ENCODE results near the gene TMC2. TPM values are rescaled to one million over a fixed set of nuclear protein-coding genes. Genes with fewer than 3 reads are reported as not detected.
"Not testable (repeated sequence)": the region's sequence is repeated elsewhere in the genome, so short reads cannot be mapped to it uniquely, and the experiment has no call there.

TMC2 gene, protein sequence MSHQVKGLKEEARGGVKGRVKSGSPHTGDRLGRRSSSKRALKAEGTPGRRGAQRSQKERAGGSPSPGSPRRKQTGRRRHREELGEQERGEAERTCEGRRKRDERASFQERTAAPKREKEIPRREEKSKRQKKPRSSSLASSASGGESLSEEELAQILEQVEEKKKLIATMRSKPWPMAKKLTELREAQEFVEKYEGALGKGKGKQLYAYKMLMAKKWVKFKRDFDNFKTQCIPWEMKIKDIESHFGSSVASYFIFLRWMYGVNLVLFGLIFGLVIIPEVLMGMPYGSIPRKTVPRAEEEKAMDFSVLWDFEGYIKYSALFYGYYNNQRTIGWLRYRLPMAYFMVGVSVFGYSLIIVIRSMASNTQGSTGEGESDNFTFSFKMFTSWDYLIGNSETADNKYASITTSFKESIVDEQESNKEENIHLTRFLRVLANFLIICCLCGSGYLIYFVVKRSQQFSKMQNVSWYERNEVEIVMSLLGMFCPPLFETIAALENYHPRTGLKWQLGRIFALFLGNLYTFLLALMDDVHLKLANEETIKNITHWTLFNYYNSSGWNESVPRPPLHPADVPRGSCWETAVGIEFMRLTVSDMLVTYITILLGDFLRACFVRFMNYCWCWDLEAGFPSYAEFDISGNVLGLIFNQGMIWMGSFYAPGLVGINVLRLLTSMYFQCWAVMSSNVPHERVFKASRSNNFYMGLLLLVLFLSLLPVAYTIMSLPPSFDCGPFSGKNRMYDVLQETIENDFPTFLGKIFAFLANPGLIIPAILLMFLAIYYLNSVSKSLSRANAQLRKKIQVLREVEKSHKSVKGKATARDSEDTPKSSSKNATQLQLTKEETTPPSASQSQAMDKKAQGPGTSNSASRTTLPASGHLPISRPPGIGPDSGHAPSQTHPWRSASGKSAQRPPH
- polyA plus RNA-seq (2011; rRNA removed) (not detected in 2 replicates), polyA minus RNA-seq (2011; rRNA and poly(A)+ RNA removed) (not detected in 2 replicates)

GRCh38 chr20:2536560-2536986 lies at the start of gene TMC2:
TMC2 (plus strand) TSS chr20:2536573; CDS start chr20:2536622, 49 bp downstream.
- Histone ChIP-seq H3K27me3 (ENCODE audit: control insufficient read depth, insufficient read depth, low read length) (peaks cover 30% of the 10 kb centered on the region), H3K36me3 (ENCODE audit: control insufficient read depth, insufficient read depth, low read length) (no peaks in the 10 kb centered on the region), H3K4me3 (ENCODE audit: low read depth, low read length) (no peak within 1 kb of the TSS)
- POLR2A ChIA-PET, result no interaction called here
- no peak for DNase-seq (ENCODE audit: low read depth)
- CTCF ChIA-PET, result interaction anchor here (1.3 kb wide), 1 partner anchor 15 kb away, joined by 3 read pairs; no protein-coding TSS in a partner anchor
- TF ChIP-seq, protein P1, sequence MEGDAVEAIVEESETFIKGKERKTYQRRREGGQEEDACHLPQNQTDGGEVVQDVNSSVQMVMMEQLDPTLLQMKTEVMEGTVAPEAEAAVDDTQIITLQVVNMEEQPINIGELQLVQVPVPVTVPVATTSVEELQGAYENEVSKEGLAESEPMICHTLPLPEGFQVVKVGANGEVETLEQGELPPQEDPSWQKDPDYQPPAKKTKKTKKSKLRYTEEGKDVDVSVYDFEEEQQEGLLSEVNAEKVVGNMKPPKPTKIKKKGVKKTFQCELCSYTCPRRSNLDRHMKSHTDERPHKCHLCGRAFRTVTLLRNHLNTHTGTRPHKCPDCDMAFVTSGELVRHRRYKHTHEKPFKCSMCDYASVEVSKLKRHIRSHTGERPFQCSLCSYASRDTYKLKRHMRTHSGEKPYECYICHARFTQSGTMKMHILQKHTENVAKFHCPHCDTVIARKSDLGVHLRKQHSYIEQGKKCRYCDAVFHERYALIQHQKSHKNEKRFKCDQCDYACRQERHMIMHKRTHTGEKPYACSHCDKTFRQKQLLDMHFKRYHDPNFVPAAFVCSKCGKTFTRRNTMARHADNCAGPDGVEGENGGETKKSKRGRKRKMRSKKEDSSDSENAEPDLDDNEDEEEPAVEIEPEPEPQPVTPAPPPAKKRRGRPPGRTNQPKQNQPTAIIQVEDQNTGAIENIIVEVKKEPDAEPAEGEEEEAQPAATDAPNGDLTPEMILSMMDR (IDR thresholded peaks at IDR 0.05; ENCODE audit: insufficient read depth, low read depth, low read length), result no peak

- H3K4me3 ChIP-seq (ENCODE audit: low read depth, low read length); DNase-seq (ENCODE audit: low read depth); CTCF ChIA-PET; H3K27me3 ChIP-seq (ENCODE audit: control insufficient read depth, insufficient read depth, low read length); H3K36me3 ChIP-seq (ENCODE audit: control insufficient read depth, insufficient read depth, low read length); POLR2A ChIA-PET: not testable (repeated sequence)
These were observed 33.5 kb upstream of the TMC2 start for GRCh38 chr20:2502808-2503384.

DNA sequence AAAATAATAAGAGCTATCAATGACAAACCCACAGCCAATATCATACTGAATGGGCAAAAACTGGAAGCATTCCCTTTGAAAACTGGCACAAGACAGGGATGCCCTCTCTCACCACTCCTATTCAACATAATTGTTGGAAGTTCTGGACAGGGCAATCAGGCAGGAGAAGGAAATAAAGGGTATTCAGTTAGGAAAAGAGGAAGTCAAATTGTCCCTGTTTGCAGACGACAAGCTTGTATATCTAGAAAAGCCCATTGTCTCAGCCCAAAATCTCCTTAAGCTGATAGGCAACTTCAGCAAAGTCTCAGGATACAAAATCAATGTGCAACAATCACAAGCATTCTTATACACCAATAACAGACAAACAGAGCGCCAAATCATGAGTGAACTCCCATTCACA lies 31.6 kb upstream of the TMC2 start:
- H3K36me3 ChIP-seq (ENCODE audit: control insufficient read depth, insufficient read depth, low read length); POLR2A ChIA-PET; H3K4me3 ChIP-seq (ENCODE audit: low read depth, low read length); H3K27me3 ChIP-seq (ENCODE audit: control insufficient read depth, insufficient read depth, low read length); DNase-seq (ENCODE audit: low read depth): not testable (repeated sequence)
- CTCF ChIA-PET, result interaction anchor here (1.1 to 1.4 kb wide), 2 partner anchors 17 to 19 kb away, joined by 3 read pairs; no protein-coding TSS in a partner anchor

DNA sequence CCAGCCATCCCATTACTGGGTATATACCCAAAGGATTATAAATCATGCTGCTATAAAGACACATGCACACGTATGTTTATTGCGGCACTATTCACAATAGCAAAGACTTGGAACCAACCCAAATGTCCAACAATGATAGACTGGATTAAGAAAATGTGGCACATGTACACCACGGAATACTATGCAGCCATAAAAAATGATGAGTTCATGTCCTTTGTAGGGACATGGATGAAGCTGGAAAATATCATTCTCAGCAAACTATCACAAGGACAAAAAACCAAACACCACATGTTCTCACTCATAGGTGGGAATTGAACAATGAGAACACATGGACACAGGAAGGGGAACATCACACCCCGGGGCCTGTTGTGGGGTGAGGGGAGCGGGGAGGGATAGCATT lies 29.9 kb upstream of the TMC2 start:
- POLR2A ChIA-PET; CTCF ChIA-PET; H3K4me3 ChIP-seq (ENCODE audit: low read depth, low read length); H3K36me3 ChIP-seq (ENCODE audit: control insufficient read depth, insufficient read depth, low read length); H3K27me3 ChIP-seq (ENCODE audit: control insufficient read depth, insufficient read depth, low read length); DNase-seq (ENCODE audit: low read depth): not testable (repeated sequence)

DNA sequence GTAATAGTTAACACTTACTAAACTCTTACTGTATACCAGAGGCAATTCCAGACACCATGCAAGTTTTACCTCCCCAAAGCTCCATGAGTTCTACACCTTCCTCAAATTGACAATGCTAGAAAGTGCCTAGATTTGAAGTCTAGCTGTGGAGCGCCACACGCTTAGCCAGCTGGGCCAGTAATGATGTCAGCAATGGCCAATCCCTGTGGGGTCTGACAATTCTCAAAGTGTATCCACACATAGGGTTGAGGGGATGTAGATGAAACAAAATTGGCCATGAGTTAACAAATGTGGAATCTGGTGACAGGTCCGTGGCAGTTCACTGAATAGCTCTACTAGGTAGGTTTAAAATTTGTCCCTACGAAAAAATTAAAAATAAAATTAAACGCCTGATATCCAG lies 28.9 kb upstream of the TMC2 start:
- TF ChIP-seq, protein P1 (IDR thresholded peaks at IDR 0.05; ENCODE audit: insufficient read depth, low read depth, low read length), result no peak
- Histone ChIP-seq H3K27me3 (ENCODE audit: control insufficient read depth, insufficient read depth, low read length) (no peaks in the 10 kb centered on the region), H3K36me3 (ENCODE audit: control insufficient read depth, insufficient read depth, low read length) (no peaks in the 10 kb centered on the region), H3K4me3 (ENCODE audit: low read depth, low read length) (no peak overlapping the region; the same call in 1 of the 2 replicates)
- POLR2A ChIA-PET, result interaction anchor here (0.6 kb wide), 1 partner anchor 144 kb away, joined by 5 read pairs; no protein-coding TSS in a partner anchor
- CTCF ChIA-PET, result interaction anchor here (1.0 to 3.2 kb wide), 4 partner anchors 13 to 40 kb away, joined by 3 to 13 read pairs (median 8); no protein-coding TSS in a partner anchor
- DNase-seq (ENCODE audit: low read depth), result no peak

- CTCF ChIA-PET, result interaction anchor here (1.0 to 3.2 kb wide), 4 partner anchors 12 to 41 kb away, joined by 3 to 13 read pairs (median 8); no protein-coding TSS in a partner anchor
- TF ChIP-seq, protein P1 (IDR thresholded peaks at IDR 0.05; ENCODE audit: insufficient read depth, low read depth, low read length), result no peak
- Histone ChIP-seq H3K36me3 (ENCODE audit: control insufficient read depth, insufficient read depth, low read length) (no peaks in the 10 kb centered on the region), H3K4me3 (ENCODE audit: low read depth, low read length) (peak overlapping the region; percentile 74), H3K27me3 (ENCODE audit: control insufficient read depth, insufficient read depth, low read length) (no peaks in the 10 kb centered on the region)
- POLR2A ChIA-PET, result interaction anchor here (0.6 kb wide), 1 partner anchor 144 kb away, joined by 5 read pairs; no protein-coding TSS in a partner anchor
- no peak for DNase-seq (ENCODE audit: low read depth)
These were observed 28.3 kb upstream of the TMC2 start for GRCh38 chr20:2507875-2508630.

Measured in BJ (cell line).